Spleen (tissue), 7 donors: ENCODE data around the gene PLCB1.

Source experiments
- POLR2A ChIP-seq, 3 donors: fragments of 450-650 bp; IDR thresholded peaks; one replicate each; pipeline ENCODE4 v1.5.1; 2017; ENCODE audit warnings: antibody characterized with exemption in 3 of 3, mild to moderate bottlenecking in 1 of 3
- TF ChIP-seq, protein P1 (sequence below), 11 experiments: fragments of 200-600 bp in 7 of 11; fragments of 450-650 bp in 4 of 11; sonication (generic) in 4 of 11; IDR thresholded peaks in 8 of 11; conservative IDR thresholded peaks in 3 of 11; 1 replicate in 7 of 11; 2 replicates in 4 of 11; pipeline versions ENCODE4 v1.4.0 to v1.8.0; 2016 to 2021; ENCODE audit warnings: antibody characterized with exemption in 11 of 11, inconsistent platforms in 4 of 11, mild to moderate bottlenecking in 1 of 11
- donor health status: DM: no; HTN: no; CAD: no; lungs with moderate emphysema.
- donor health status: DM: no; HTN: no; CAD: no.
- donor health status: DM: no; HTN: no; CAD: no.

DNA sequence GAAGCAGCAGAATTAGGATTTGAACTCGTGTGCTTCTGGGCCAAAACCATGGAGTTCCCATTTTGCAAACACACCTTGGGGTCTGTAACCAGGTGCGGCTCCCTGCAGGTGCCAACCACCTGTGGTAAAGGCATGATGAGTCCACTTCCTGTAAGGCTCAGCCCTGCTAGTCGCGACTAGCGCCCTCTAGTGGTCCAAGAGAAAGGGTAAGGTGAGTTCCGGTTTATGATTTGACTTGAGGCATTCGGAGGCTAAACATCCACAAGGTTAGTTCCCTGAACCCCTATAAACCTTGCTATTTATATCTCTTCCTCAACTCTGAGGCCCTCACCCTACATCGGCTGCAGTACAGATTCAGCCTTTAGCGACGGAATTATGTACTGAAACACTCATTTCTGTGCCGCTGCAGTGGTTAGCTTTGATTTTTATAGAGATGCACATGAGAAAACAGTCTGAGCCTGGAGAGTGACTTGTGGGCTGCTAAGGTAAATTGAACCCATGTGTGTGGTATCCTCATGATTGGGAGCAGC lies 173.4 kb downstream of the PLCB1 start:
- TF ChIP-seq, protein P1, sequence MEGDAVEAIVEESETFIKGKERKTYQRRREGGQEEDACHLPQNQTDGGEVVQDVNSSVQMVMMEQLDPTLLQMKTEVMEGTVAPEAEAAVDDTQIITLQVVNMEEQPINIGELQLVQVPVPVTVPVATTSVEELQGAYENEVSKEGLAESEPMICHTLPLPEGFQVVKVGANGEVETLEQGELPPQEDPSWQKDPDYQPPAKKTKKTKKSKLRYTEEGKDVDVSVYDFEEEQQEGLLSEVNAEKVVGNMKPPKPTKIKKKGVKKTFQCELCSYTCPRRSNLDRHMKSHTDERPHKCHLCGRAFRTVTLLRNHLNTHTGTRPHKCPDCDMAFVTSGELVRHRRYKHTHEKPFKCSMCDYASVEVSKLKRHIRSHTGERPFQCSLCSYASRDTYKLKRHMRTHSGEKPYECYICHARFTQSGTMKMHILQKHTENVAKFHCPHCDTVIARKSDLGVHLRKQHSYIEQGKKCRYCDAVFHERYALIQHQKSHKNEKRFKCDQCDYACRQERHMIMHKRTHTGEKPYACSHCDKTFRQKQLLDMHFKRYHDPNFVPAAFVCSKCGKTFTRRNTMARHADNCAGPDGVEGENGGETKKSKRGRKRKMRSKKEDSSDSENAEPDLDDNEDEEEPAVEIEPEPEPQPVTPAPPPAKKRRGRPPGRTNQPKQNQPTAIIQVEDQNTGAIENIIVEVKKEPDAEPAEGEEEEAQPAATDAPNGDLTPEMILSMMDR (IDR thresholded peaks at IDR 0.05 in 8 of 11, conservative IDR thresholded peaks at IDR 0.05 in 3 of 11): peak; percentile 12 to 75 (median 54)
- TF ChIP-seq POLR2A (IDR thresholded peaks at IDR 0.05): no peak
